GM23338 (cell line): ENCODE measurements around the gene PLAGL1. TPM values are rescaled to one million over a fixed set of nuclear protein-coding genes. Genes with fewer than 3 reads are reported as not detected.

Experiments
- ATAC-seq: fragments of 200-7000 bp; cut with Tn5 transposase; 3 replicates; pipeline ENCODE4 v1.9.1; 2020
- DNase-seq: peaks from one replicate; pipeline ENCODE4 v3.0.0-alpha.2; 2015; ENCODE audit warnings: low spot score
- H2AFZ ChIP-seq: fragments of 200-600 bp; sonication (generic); 2 replicates; pipeline ENCODE4 v1.8.0; 2016; ENCODE audit warnings: antibody characterized with exemption, mild to moderate bottlenecking, moderate library complexity
- H3F3A ChIP-seq: fragments of 200-600 bp; sonication (generic); replicated peaks from 2 replicates; pipeline ENCODE4 v1.8.0; 2017; ENCODE audit warnings: antibody characterized with exemption, mixed run types, low read depth
- H3K27ac ChIP-seq: fragments of 200-600 bp; sonication (generic); 2 replicates; pipeline ENCODE4 v1.6.1; 2016; ENCODE audit warnings: low read depth
- H3K27me3 ChIP-seq: fragments of 200-600 bp; sonication (generic); 2 replicates; pipeline ENCODE4 v1.8.0; 2016; ENCODE audit warnings: mild to moderate bottlenecking, mixed run types, moderate library complexity; ENCODE audit not compliant: insufficient read depth
- H3K36me3 ChIP-seq: fragments of 200-600 bp; sonication (generic); 2 replicates; pipeline ENCODE4 v1.8.0; 2016; ENCODE audit warnings: mild to moderate bottlenecking; ENCODE audit not compliant: insufficient read depth
- H3K4me1 ChIP-seq: fragments of 200-600 bp; sonication (generic); 2 replicates; pipeline ENCODE4 v1.8.0; 2016; ENCODE audit warnings: mild to moderate bottlenecking, moderate library complexity; ENCODE audit not compliant: insufficient read depth
- H3K4me2 ChIP-seq: fragments of 200-600 bp; sonication (generic); 2 replicates; pipeline ENCODE4 v1.7.1; 2017; ENCODE audit warnings: mixed run types
- H3K4me3 ChIP-seq: fragments of 200-600 bp; sonication (generic); 2 replicates; pipeline ENCODE4 v1.6.1; 2016; ENCODE audit warnings: mixed run types
- H3K79me2 ChIP-seq: fragments of 200-600 bp; sonication (generic); replicated peaks from 2 replicates; pipeline ENCODE4 v1.8.0; 2017; ENCODE audit warnings: mild to moderate bottlenecking; ENCODE audit not compliant: insufficient read depth
- H3K9me2 ChIP-seq: fragments of 200-600 bp; sonication (generic); 2 replicates; pipeline ENCODE4 v1.8.0; 2017; ENCODE audit not compliant: insufficient read depth
- H4K20me1 ChIP-seq: fragments of 200-600 bp; sonication (generic); replicated peaks from 2 replicates; pipeline ENCODE4 v1.8.0; 2017; ENCODE audit warnings: mild to moderate bottlenecking; ENCODE audit not compliant: insufficient read depth
- H3K27ac Mint-ChIP-seq: 2 replicates; pipeline ENCODE4 v1.8.0; 2020; ENCODE audit warnings: inconsistent platforms, mild to moderate bottlenecking, moderate library complexity, mixed read lengths
- H3K27me3 Mint-ChIP-seq: 3 replicates; pipeline ENCODE4 v1.8.0; 2022; ENCODE audit warnings: low read depth, mild to moderate bottlenecking, moderate library complexity, mixed read lengths, inconsistent platforms; ENCODE audit not compliant: insufficient read depth, poor library complexity
- H3K36me3 Mint-ChIP-seq: 3 replicates; pipeline ENCODE4 v1.8.0; 2021; ENCODE audit warnings: low read depth, mild to moderate bottlenecking, inconsistent platforms, moderate library complexity, mixed read lengths
- H3K4me1 Mint-ChIP-seq: 3 replicates; pipeline ENCODE4 v1.8.0; 2020; ENCODE audit warnings: mild to moderate bottlenecking, inconsistent platforms, mixed read lengths
- H3K4me3 Mint-ChIP-seq: 3 replicates; pipeline ENCODE4 v1.8.0; 2021; ENCODE audit warnings: moderate library complexity, mild to moderate bottlenecking, inconsistent platforms, mixed read lengths
- H3K9me3 Mint-ChIP-seq: 3 replicates; pipeline ENCODE4 v1.8.0; 2020; ENCODE audit warnings: moderate library complexity, mild to moderate bottlenecking, inconsistent platforms, mixed read lengths
- CREB1 ChIP-seq: fragments of 250-450 bp; sonication (Bioruptor Pico); IDR thresholded peaks from 2 replicates; pipeline ENCODE4 v1.5.0; 2020; ENCODE audit warnings: low read depth, mild to moderate bottlenecking, moderate library complexity
- ETS1 ChIP-seq: IDR thresholded peaks from 2 replicates; pipeline ENCODE4 v1.6.1; 2016; ENCODE audit warnings: antibody characterized with exemption
- EZH2 ChIP-seq: fragments of 200-600 bp; sonication (generic); IDR thresholded peaks from one replicate; pipeline ENCODE4 v1.8.0; 2017; ENCODE audit warnings: antibody characterized with exemption, mild to moderate bottlenecking, low read depth; ENCODE audit not compliant: unreplicated experiment
- EZH2phosphoT487 ChIP-seq: fragments of 200-600 bp; sonication (generic); IDR thresholded peaks from one replicate; pipeline ENCODE4 v1.8.1; 2018; ENCODE audit warnings: antibody characterized with exemption; ENCODE audit not compliant: unreplicated experiment
- JUNB ChIP-seq: IDR thresholded peaks from one replicate; pipeline ENCODE4 v1.6.1; 2016; ENCODE audit warnings: antibody characterized with exemption; ENCODE audit not compliant: unreplicated experiment
- NANOG ChIP-seq: IDR thresholded peaks from 2 replicates; pipeline ENCODE4 v1.6.1; 2016; ENCODE audit warnings: antibody characterized with exemption, borderline replicate concordance
- POLR2AphosphoS5 ChIP-seq: IDR thresholded peaks from 2 replicates; pipeline ENCODE4 v1.6.1; 2016; ENCODE audit warnings: antibody characterized with exemption, low read depth
- STAT1 ChIP-seq: IDR thresholded peaks from one replicate; pipeline ENCODE4 v1.6.1; 2016; ENCODE audit warnings: antibody characterized with exemption; ENCODE audit not compliant: unreplicated experiment
- ZNF114 ChIP-seq: fragments of 250-450 bp; sonication (Bioruptor Pico); IDR thresholded peaks from 2 replicates; pipeline ENCODE4 v1.5.0; 2020; ENCODE audit warnings: mild to moderate bottlenecking, moderate library complexity
- ZNF331 ChIP-seq: fragments of 250-450 bp; sonication (Bioruptor Pico); IDR thresholded peaks from 2 replicates; pipeline ENCODE4 v1.5.0; 2020; ENCODE audit warnings: low read depth, mild to moderate bottlenecking, moderate library complexity
- polyA plus RNA-seq: library from polyadenylated mRNA; unstranded; fragments of >200 nt; fragmentation: Nextera tagmentation; extraction: Ambion mirVana; gene quantifications from 2 replicates; pipeline ENCODE4 v1.2.1, GENCODE V29; 2016
- total RNA-seq: library from RNA; depleted of rRNA; stranded (reverse); fragments of >200 nt; shearing (Covaris generic); gene quantifications from 2 replicates; pipeline ENCODE4 v1.2.3, GENCODE V29; 2014
- TF ChIP-seq, protein P1 (sequence below): fragments of 250-450 bp; sonication (Bioruptor Pico); IDR thresholded peaks from 2 replicates; pipeline ENCODE4 v1.5.0; 2020; ENCODE audit warnings: mild to moderate bottlenecking, moderate library complexity
- TF ChIP-seq, protein P2 (sequence below): IDR thresholded peaks from one replicate; pipeline ENCODE4 v1.6.1; 2018; ENCODE audit warnings: antibody characterized with exemption; ENCODE audit not compliant: unreplicated experiment
- TF ChIP-seq, protein P3 (sequence below), 2 experiments: fragments of 200-600 bp in 1 of 2; sonication (generic) in 1 of 2; conservative IDR thresholded peaks; 2 replicates each; pipeline versions ENCODE4 v1.5.1 to v1.6.1; 2016 to 2017; ENCODE audit warnings: antibody characterized with exemption in 2 of 2, low read depth in 2 of 2, mild to moderate bottlenecking in 2 of 2, moderate library complexity in 1 of 2

PLAGL1 gene
- total and polyA plus RNA-seq, 2 experiments from 2014 or later = 0.90 to 1.7 TPM

GRCh38 chr6:143949962-143950361, 58.1 kb downstream of the PLAGL1 start:
- H3K27me3 Mint-ChIP-seq = peaks cover 7% of the 10 kb centered on the region
- H3K4me1 Mint-ChIP-seq = peaks cover 14% of the 10 kb centered on the region
- Histone ChIP-seq H4K20me1 (no peaks in the 10 kb centered on the region), H3F3A (no peaks in the 10 kb centered on the region), H3K27ac (no peak overlapping the region), H3K4me2 (no peak overlapping the region), H3K9me2 (0 out of 2 replicates have a peak, but pooled peaks cover 3% of the 10 kb centered on the region), H2AFZ (no peak overlapping the region), H3K36me3 (no peaks in the 10 kb centered on the region), H3K27me3 (peaks cover 59% of the 10 kb centered on the region), H3K79me2 (no peaks in the 10 kb centered on the region), H3K4me1 (peaks cover 17% of the 10 kb centered on the region), H3K4me3 (no peak overlapping the region)
- H3K9me3 Mint-ChIP-seq = peaks cover 9% of the 10 kb centered on the region
- H3K27ac Mint-ChIP-seq = no peak overlapping the region
- no peak for TF ChIP-seq CREB1
- TF ChIP-seq EZH2phosphoT487 = no peak
- TF ChIP-seq, protein P1, sequence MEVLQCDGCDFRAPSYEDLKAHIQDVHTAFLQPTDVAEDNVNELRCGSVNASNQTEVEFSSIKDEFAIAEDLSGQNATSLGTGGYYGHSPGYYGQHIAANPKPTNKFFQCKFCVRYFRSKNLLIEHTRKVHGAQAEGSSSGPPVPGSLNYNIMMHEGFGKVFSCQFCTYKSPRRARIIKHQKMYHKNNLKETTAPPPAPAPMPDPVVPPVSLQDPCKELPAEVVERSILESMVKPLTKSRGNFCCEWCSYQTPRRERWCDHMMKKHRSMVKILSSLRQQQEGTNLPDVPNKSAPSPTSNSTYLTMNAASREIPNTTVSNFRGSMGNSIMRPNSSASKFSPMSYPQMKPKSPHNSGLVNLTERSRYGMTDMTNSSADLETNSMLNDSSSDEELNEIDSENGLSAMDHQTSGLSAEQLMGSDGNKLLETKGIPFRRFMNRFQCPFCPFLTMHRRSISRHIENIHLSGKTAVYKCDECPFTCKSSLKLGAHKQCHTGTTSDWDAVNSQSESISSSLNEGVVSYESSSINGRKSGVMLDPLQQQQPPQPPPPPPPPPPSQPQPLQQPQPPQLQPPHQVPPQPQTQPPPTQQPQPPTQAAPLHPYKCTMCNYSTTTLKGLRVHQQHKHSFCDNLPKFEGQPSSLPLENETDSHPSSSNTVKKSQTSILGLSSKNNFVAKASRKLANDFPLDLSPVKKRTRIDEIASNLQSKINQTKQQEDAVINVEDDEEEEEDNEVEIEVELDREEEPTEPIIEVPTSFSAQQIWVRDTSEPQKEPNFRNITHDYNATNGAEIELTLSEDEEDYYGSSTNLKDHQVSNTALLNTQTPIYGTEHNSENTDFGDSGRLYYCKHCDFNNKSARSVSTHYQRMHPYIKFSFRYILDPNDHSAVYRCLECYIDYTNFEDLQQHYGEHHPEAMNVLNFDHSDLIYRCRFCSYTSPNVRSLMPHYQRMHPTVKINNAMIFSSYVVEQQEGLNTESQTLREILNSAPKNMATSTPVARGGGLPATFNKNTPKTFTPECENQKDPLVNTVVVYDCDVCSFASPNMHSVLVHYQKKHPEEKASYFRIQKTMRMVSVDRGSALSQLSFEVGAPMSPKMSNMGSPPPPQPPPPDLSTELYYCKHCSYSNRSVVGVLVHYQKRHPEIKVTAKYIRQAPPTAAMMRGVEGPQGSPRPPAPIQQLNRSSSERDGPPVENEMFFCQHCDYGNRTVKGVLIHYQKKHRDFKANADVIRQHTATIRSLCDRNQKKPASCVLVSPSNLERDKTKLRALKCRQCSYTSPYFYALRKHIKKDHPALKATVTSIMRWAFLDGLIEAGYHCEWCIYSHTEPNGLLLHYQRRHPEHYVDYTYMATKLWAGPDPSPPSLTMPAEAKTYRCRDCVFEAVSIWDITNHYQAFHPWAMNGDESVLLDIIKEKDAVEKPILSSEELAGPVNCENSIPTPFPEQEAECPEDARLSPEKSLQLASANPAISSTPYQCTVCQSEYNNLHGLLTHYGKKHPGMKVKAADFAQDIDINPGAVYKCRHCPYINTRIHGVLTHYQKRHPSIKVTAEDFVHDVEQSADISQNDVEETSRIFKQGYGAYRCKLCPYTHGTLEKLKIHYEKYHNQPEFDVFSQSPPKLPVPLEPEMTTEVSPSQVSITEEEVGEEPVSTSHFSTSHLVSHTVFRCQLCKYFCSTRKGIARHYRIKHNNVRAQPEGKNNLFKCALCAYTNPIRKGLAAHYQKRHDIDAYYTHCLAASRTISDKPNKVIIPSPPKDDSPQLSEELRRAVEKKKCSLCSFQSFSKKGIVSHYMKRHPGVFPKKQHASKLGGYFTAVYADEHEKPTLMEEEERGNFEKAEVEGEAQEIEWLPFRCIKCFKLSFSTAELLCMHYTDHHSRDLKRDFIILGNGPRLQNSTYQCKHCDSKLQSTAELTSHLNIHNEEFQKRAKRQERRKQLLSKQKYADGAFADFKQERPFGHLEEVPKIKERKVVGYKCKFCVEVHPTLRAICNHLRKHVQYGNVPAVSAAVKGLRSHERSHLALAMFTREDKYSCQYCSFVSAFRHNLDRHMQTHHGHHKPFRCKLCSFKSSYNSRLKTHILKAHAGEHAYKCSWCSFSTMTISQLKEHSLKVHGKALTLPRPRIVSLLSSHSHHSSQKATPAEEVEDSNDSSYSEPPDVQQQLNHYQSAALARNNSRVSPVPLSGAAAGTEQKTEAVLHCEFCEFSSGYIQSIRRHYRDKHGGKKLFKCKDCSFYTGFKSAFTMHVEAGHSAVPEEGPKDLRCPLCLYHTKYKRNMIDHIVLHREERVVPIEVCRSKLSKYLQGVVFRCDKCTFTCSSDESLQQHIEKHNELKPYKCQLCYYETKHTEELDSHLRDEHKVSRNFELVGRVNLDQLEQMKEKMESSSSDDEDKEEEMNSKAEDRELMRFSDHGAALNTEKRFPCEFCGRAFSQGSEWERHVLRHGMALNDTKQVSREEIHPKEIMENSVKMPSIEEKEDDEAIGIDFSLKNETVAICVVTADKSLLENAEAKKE = no peak
- TF ChIP-seq POLR2AphosphoS5 = no peak
- TF ChIP-seq ZNF114 (CRISPR knock-in tag) = no peak
- no peak for TF ChIP-seq ETS1
- no peak for TF ChIP-seq STAT1
- TF ChIP-seq ZNF331 (CRISPR knock-in tag) = no peak
- TF ChIP-seq, protein P2, sequence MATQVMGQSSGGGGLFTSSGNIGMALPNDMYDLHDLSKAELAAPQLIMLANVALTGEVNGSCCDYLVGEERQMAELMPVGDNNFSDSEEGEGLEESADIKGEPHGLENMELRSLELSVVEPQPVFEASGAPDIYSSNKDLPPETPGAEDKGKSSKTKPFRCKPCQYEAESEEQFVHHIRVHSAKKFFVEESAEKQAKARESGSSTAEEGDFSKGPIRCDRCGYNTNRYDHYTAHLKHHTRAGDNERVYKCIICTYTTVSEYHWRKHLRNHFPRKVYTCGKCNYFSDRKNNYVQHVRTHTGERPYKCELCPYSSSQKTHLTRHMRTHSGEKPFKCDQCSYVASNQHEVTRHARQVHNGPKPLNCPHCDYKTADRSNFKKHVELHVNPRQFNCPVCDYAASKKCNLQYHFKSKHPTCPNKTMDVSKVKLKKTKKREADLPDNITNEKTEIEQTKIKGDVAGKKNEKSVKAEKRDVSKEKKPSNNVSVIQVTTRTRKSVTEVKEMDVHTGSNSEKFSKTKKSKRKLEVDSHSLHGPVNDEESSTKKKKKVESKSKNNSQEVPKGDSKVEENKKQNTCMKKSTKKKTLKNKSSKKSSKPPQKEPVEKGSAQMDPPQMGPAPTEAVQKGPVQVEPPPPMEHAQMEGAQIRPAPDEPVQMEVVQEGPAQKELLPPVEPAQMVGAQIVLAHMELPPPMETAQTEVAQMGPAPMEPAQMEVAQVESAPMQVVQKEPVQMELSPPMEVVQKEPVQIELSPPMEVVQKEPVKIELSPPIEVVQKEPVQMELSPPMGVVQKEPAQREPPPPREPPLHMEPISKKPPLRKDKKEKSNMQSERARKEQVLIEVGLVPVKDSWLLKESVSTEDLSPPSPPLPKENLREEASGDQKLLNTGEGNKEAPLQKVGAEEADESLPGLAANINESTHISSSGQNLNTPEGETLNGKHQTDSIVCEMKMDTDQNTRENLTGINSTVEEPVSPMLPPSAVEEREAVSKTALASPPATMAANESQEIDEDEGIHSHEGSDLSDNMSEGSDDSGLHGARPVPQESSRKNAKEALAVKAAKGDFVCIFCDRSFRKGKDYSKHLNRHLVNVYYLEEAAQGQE = no peak
- no peak for TF ChIP-seq JUNB
- no peak for TF ChIP-seq EZH2
- TF ChIP-seq NANOG = no peak
- TF ChIP-seq, protein P3, sequence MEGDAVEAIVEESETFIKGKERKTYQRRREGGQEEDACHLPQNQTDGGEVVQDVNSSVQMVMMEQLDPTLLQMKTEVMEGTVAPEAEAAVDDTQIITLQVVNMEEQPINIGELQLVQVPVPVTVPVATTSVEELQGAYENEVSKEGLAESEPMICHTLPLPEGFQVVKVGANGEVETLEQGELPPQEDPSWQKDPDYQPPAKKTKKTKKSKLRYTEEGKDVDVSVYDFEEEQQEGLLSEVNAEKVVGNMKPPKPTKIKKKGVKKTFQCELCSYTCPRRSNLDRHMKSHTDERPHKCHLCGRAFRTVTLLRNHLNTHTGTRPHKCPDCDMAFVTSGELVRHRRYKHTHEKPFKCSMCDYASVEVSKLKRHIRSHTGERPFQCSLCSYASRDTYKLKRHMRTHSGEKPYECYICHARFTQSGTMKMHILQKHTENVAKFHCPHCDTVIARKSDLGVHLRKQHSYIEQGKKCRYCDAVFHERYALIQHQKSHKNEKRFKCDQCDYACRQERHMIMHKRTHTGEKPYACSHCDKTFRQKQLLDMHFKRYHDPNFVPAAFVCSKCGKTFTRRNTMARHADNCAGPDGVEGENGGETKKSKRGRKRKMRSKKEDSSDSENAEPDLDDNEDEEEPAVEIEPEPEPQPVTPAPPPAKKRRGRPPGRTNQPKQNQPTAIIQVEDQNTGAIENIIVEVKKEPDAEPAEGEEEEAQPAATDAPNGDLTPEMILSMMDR (conservative IDR thresholded peaks at IDR 0.05; ENCODE audit: low read depth in 2 of 2) = no peak
- ATAC-seq (no peak), DNase-seq (no peak)
- no peak overlapping the region for H3K4me3 Mint-ChIP-seq
- peaks cover 11% of the 10 kb centered on the region; the same call in 2 of the 3 replicates for H3K36me3 Mint-ChIP-seq
